Measurements from ENCODE around the gene JADE3.

The JADE3 gene

GRCh38 chrX:47068214-47068613, 156.0 kb downstream of the JADE3 start:
- no peaks in the 10 kb centered on the region for H3K4me1 ChIP-seq (ENCODE audit: insufficient read depth, insufficient read length)
- no peak overlapping the region for H3K9ac ChIP-seq (ENCODE audit: insufficient read length, low read depth)
- TF ChIP-seq ZNF274 (IDR thresholded peaks at IDR 0.05; ENCODE audit: low read depth, low read length): no peak
- TF ChIP-seq SUZ12 (IDR thresholded peaks at IDR 0.05; ENCODE audit: extremely low read depth, insufficient read depth, insufficient read length): no peak
- no peak for TF ChIP-seq YY1 (IDR thresholded peaks at IDR 0.05; ENCODE audit: insufficient read depth, insufficient read length)
- H3K36me3 ChIP-seq (ENCODE audit: insufficient read depth, insufficient read length, low read length): no peaks in the 10 kb centered on the region
- no peak overlapping the region for H3K4me3 ChIP-seq (ENCODE audit: insufficient read length, low read depth)
- H3K27me3 ChIP-seq (ENCODE audit: insufficient read depth, insufficient read length): no peaks in the 10 kb centered on the region
- no peaks in the 10 kb centered on the region for H3K9me3 ChIP-seq (ENCODE audit: insufficient read depth, low read length)
- DNase-seq (ENCODE audit: low read depth, low spot score): no peak

- H3K4me3 ChIP-seq (ENCODE audit: insufficient read length, low read depth): no peak overlapping the region
- no peak overlapping the region for H3K9ac ChIP-seq (ENCODE audit: insufficient read length, low read depth)
- no peak for TF ChIP-seq SUZ12 (IDR thresholded peaks at IDR 0.05; ENCODE audit: extremely low read depth, insufficient read depth, insufficient read length)
- DNase-seq (ENCODE audit: low read depth, low spot score): no peak
- no peaks in the 10 kb centered on the region for H3K9me3 ChIP-seq (ENCODE audit: insufficient read depth, low read length)
- no peaks in the 10 kb centered on the region for H3K36me3 ChIP-seq (ENCODE audit: insufficient read depth, insufficient read length, low read length)
- H3K4me1 ChIP-seq (ENCODE audit: insufficient read depth, insufficient read length): no peaks in the 10 kb centered on the region
- no peaks in the 10 kb centered on the region for H3K27me3 ChIP-seq (ENCODE audit: insufficient read depth, insufficient read length)
These were observed 156.5 kb downstream of the JADE3 start for GRCh38 chrX:47068720-47069119.

DNA sequence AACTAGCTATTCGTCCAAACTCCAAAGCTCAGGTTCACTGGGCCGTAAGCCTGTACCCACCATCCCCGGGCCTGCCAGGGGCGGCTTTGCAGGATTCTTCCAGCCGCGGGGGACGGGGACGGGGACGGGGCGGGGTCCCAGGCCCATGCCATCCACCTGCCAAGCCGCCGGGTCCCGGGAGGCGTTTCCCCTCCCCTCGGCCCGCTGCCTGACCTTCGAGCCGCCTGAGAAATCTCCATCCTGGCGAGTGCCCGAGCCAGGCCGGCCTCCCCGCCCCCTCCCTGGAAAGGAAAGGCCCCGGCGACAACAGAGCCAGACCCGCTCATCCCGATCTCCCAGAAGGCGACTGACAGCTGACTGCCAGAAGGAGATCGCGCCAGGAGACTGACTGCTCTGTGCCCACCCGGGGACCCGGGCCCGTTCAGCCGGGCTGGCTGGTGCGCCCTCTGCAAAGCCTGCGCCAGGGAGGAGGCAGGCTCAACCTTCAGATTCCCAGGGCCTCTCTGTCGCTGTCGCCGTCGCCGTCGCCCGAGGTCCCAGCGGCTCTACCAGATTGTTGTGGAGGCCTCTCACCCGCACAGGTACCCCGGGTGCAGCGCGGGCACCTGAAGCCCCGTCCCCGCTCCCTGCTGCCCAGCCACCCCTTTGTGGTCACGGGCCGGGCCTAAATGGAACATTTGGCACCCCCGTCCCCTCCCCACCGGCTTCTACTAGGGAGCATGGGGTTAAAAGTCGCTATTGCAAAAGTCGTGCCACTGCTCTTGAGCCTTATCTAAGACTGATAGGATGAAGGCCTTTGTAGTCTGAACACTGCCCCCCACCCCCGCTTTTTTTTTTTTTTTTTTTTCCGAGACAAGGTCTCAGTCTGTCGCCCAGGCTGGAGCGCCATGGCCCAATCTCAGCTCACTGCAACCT, 166.2 kb downstream of the JADE3 start, which contains the start of gene RGN:
Gene RGN (plus strand): TSS at position 315 of the 915 bp plus-strand sequence. CDS start 2,702 bp downstream, outside the sequence.
- DNase-seq (ENCODE audit: low read depth, low spot score): no peak
- H3K27me3 ChIP-seq (ENCODE audit: insufficient read depth, insufficient read length): no peaks in the 10 kb centered on the region
- H3K4me3 ChIP-seq (ENCODE audit: insufficient read length, low read depth): no peak within 1 kb of the TSS
- H3K4me1 ChIP-seq (ENCODE audit: insufficient read depth, insufficient read length): no peaks in the 10 kb centered on the region
- no peaks in the 10 kb centered on the region for H3K9me3 ChIP-seq (ENCODE audit: insufficient read depth, low read length)
- no peak within 1 kb of the TSS for H3K9ac ChIP-seq (ENCODE audit: insufficient read length, low read depth)
- TF ChIP-seq SUZ12 (IDR thresholded peaks at IDR 0.05; ENCODE audit: extremely low read depth, insufficient read depth, insufficient read length): no peak
- no peak for TF ChIP-seq YY1 (IDR thresholded peaks at IDR 0.05; ENCODE audit: insufficient read depth, insufficient read length)
- TF ChIP-seq ZNF274 (IDR thresholded peaks at IDR 0.05; ENCODE audit: low read depth, low read length): no peak
- no peaks in the 10 kb centered on the region for H3K36me3 ChIP-seq (ENCODE audit: insufficient read depth, insufficient read length, low read length)

- Histone ChIP-seq H3K36me3 (ENCODE audit: insufficient read depth, insufficient read length, low read length) (no peaks in the 10 kb centered on the region), H3K4me3 (ENCODE audit: insufficient read length, low read depth) (no peak overlapping the region), H3K9ac (ENCODE audit: insufficient read length, low read depth) (no peak overlapping the region), H3K9me3 (ENCODE audit: insufficient read depth, low read length) (no peaks in the 10 kb centered on the region), H3K27me3 (ENCODE audit: insufficient read depth, insufficient read length) (no peaks in the 10 kb centered on the region), H3K4me1 (ENCODE audit: insufficient read depth, insufficient read length) (no peaks in the 10 kb centered on the region)
- DNase-seq (ENCODE audit: low read depth, low spot score): no peak
- TF ChIP-seq YY1 (IDR thresholded peaks at IDR 0.05; ENCODE audit: insufficient read depth, insufficient read length) (no peak), SUZ12 (IDR thresholded peaks at IDR 0.05; ENCODE audit: extremely low read depth, insufficient read depth, insufficient read length) (no peak), ZNF274 (IDR thresholded peaks at IDR 0.05; ENCODE audit: low read depth, low read length) (no peak)
These were observed 168.1 kb downstream of the JADE3 start for GRCh38 chrX:47080215-47080914.

GRCh38 chrX:47080915-47081236, 168.7 kb downstream of the JADE3 start:
- Histone ChIP-seq H3K27me3 (ENCODE audit: insufficient read depth, insufficient read length) (no peaks in the 10 kb centered on the region), H3K9me3 (ENCODE audit: insufficient read depth, low read length) (no peaks in the 10 kb centered on the region), H3K4me1 (ENCODE audit: insufficient read depth, insufficient read length) (no peaks in the 10 kb centered on the region), H3K4me3 (ENCODE audit: insufficient read length, low read depth) (no peak overlapping the region), H3K9ac (ENCODE audit: insufficient read length, low read depth) (no peak overlapping the region), H3K36me3 (ENCODE audit: insufficient read depth, insufficient read length, low read length) (no peaks in the 10 kb centered on the region)
- DNase-seq (ENCODE audit: low read depth, low spot score): no peak
- no peak for TF ChIP-seq ZNF274 (IDR thresholded peaks at IDR 0.05; ENCODE audit: low read depth, low read length)

DNA sequence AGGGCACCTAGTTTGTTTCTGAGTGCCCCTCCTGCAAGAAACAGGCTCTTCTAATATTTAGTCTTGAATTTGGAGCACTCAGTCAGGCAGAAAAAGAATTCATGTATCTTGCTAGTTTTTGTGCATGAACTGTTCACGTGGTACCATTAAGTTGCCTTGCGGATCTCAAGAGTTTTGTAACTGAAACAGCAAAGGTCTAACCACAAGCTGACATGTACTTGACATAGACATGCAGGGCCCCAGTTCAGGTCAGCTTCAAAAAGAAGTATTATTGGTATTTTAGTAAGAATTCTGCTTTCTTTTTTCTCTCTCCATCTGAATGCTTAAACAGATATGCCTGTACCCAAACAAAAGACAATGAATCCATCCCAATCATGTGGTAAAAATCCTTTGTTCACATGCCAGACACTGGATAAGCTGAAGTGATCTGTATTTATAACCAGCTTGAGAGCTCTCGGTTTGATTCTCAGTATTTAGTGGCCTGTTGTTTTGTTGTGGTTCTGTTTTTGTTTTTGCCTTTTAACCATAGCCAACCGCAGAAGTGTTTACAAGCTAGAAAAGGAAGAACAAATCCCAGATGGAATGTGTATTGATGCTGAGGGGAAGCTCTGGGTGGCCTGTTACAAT, 179.0 kb downstream of the JADE3 start:
- no peak for TF ChIP-seq SUZ12 (IDR thresholded peaks at IDR 0.05; ENCODE audit: extremely low read depth, insufficient read depth, insufficient read length)
- no peak for TF ChIP-seq ZNF274 (IDR thresholded peaks at IDR 0.05; ENCODE audit: low read depth, low read length)
- TF ChIP-seq YY1 (IDR thresholded peaks at IDR 0.05; ENCODE audit: insufficient read depth, insufficient read length): no peak
- Histone ChIP-seq H3K9me3 (ENCODE audit: insufficient read depth, low read length) (no peaks in the 10 kb centered on the region), H3K4me1 (ENCODE audit: insufficient read depth, insufficient read length) (no peaks in the 10 kb centered on the region), H3K36me3 (ENCODE audit: insufficient read depth, insufficient read length, low read length) (no peaks in the 10 kb centered on the region), H3K27me3 (ENCODE audit: insufficient read depth, insufficient read length) (no peaks in the 10 kb centered on the region), H3K9ac (ENCODE audit: insufficient read length, low read depth) (no peak overlapping the region), H3K4me3 (ENCODE audit: insufficient read length, low read depth) (no peak overlapping the region)
- DNase-seq (ENCODE audit: low read depth, low spot score): no peak

DNA sequence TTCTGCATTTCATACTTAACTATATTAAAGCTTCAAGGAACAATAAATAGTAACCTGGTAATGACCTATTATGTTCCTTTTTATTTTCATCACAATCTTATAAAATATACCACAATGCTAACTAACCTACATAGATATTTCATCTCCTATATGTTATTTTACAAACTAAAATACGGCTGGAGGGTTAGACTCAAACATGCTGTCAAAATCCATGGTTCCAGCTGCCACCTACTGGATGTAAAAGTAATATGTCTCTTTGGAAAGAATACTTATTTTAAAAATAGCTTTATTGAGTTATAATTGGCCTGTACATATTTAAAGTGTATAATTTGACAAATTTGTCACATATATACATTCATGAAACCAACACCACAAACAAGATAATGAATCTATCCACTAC, 181.0 kb downstream of the JADE3 start:
- Histone ChIP-seq H3K9me3 (ENCODE audit: insufficient read depth, low read length) (no peaks in the 10 kb centered on the region), H3K36me3 (ENCODE audit: insufficient read depth, insufficient read length, low read length) (no peaks in the 10 kb centered on the region), H3K27me3 (ENCODE audit: insufficient read depth, insufficient read length) (no peaks in the 10 kb centered on the region), H3K4me3 (ENCODE audit: insufficient read length, low read depth) (no peak overlapping the region), H3K9ac (ENCODE audit: insufficient read length, low read depth) (no peak overlapping the region), H3K4me1 (ENCODE audit: insufficient read depth, insufficient read length) (no peaks in the 10 kb centered on the region)
- TF ChIP-seq ZNF274 (IDR thresholded peaks at IDR 0.05; ENCODE audit: low read depth, low read length): no peak
- no peak for TF ChIP-seq SUZ12 (IDR thresholded peaks at IDR 0.05; ENCODE audit: extremely low read depth, insufficient read depth, insufficient read length)
- no peak for TF ChIP-seq YY1 (IDR thresholded peaks at IDR 0.05; ENCODE audit: insufficient read depth, insufficient read length)
- no peak for DNase-seq (ENCODE audit: low read depth, low spot score)
